ENCODE results near the gene PSTK.

The PSTK gene

GRCh38 chr10:122954731-122955050 is 25.5 kb upstream of the PSTK start:
- TF ChIP-seq CTCF (IDR thresholded peaks at IDR 0.05; ENCODE audit: borderline replicate concordance, insufficient read depth, low read depth, low read length), result no peak
- peak overlapping the region; percentile 18 for H3K4me3 ChIP-seq (ENCODE audit: low read depth, low read length)

GRCh38 chr10:122955892-122956291 is 24.3 kb upstream of the PSTK start:
- no peak for TF ChIP-seq CTCF (IDR thresholded peaks at IDR 0.05; ENCODE audit: borderline replicate concordance, insufficient read depth, low read depth, low read length)
- no peak overlapping the region for H3K4me3 ChIP-seq (ENCODE audit: low read depth, low read length)

GRCh38 chr10:122957474-122957873 is 22.7 kb upstream of the PSTK start:
- H3K4me3 ChIP-seq (ENCODE audit: low read depth, low read length), result no peak overlapping the region
- TF ChIP-seq CTCF (IDR thresholded peaks at IDR 0.05; ENCODE audit: borderline replicate concordance, insufficient read depth, low read depth, low read length), result no peak

- no peak overlapping the region for H3K4me3 ChIP-seq (ENCODE audit: low read depth, low read length)
- TF ChIP-seq CTCF (IDR thresholded peaks at IDR 0.05; ENCODE audit: borderline replicate concordance, insufficient read depth, low read depth, low read length), result no peak
Observed at GRCh38 chr10:122962405-122962804, 17.8 kb upstream of the PSTK start.

GRCh38 chr10:122966879-122967278 is 13.3 kb upstream of the PSTK start:
- H3K4me3 ChIP-seq (ENCODE audit: low read depth, low read length), result no peak overlapping the region
- TF ChIP-seq CTCF (IDR thresholded peaks at IDR 0.05; ENCODE audit: borderline replicate concordance, insufficient read depth, low read depth, low read length), result no peak

- H3K4me3 ChIP-seq (ENCODE audit: low read depth, low read length), result no peak overlapping the region
- TF ChIP-seq CTCF (IDR thresholded peaks at IDR 0.05; ENCODE audit: borderline replicate concordance, insufficient read depth, low read depth, low read length), result no peak
Observed at GRCh38 chr10:122968698-122969097, 11.5 kb upstream of the PSTK start.

- TF ChIP-seq CTCF (IDR thresholded peaks at IDR 0.05; ENCODE audit: borderline replicate concordance, insufficient read depth, low read depth, low read length), result no peak
- H3K4me3 ChIP-seq (ENCODE audit: low read depth, low read length), result no peak overlapping the region
Observed at GRCh38 chr10:122974023-122974422, 6.2 kb upstream of the PSTK start.
